HG03432 (cell line): ENCODE results near the gene MAP4K3.
A peak's percentile ranks its signal among the peaks of the same experiment; 100 is the strongest.

Source experiments
- ATAC-seq: cut with Tn5 transposase; IDR thresholded peaks from one replicate; pipeline ENCODE4 v1.9.1; 2021; ENCODE audit warnings: mild to moderate bottlenecking, moderate library complexity; ENCODE audit not compliant: unreplicated experiment

The MAP4K3 gene

DNA sequence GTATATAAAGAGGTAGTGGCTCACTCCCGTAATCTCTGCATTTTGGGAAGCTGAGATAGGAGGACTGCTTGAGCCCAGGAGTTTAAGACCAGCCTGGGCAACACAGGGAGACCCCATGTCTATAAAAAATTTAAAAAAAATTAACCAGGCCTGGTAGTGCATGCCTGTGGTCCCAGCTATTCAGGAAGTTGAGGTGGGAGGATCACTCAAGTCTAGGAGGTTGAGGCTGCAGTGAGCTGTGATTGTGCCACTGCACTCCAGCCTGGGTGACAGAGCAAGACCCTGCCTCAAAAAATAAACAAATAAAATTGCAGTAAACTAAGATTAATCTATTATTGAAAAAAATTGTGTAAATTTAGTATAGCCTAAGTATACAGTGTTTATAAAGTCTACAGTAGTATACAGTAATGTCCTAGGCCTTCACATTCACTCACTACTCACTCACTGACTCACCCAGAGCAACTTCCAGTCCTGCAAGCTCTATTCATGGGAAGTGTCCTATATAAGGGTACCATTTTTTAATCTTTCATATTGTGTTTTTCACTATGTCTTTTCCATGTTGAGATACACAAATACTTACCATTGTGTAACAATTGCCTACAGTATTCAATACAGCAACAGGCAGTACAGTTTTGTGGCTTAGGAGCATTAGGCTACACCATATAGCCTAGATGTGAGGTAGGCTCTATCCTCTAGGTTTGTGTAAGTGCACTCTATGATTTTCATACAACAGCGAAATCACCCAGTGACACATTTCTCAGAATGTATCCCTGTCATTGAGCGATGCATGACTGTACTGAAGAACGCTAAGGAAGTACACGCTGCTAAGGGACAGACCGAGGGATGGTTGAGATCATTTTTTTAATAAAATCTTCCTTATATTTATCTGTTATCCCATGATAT lies 10.4 kb upstream of the MAP4K3 start:
- ATAC-seq = no peak

DNA sequence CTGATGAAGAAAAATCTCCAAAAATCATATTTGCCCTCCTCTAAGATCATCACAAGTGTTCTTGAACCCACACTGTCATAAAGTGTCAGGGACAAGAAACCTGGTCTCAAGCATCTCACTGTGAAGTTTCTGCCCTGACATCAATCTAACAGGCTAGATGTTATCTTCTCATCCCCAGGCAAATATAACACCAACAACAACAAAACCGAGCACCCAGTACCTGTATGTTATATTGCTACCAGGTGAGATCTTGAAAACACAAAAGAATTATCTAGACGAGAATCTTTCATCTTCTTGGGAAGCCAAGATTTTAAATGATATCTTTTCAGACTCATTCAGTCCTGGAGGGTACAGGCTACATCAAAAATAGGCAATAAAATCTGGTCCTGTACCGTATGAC lies 8.8 kb upstream of the MAP4K3 start:
- ATAC-seq = no peak

DNA sequence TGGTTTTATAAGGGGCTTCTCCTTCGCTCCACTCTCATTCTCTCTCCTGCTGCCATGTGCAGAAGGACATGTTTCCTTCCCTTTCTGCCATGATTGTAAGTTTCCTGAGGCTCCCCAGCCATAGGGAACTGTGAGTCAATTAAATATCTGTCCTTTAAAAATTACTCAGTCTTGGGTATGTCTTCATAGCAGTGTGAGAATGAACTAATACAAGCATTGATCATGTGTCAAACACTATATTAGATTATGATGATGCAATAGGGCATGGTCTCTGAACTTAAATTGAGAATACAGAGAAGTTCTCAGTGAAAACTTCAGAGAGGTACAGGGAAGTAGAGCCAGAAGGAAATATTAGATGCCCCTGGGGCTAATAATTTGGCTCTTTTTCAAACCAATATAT lies 5.9 kb upstream of the MAP4K3 start:
- ATAC-seq = no peak

DNA sequence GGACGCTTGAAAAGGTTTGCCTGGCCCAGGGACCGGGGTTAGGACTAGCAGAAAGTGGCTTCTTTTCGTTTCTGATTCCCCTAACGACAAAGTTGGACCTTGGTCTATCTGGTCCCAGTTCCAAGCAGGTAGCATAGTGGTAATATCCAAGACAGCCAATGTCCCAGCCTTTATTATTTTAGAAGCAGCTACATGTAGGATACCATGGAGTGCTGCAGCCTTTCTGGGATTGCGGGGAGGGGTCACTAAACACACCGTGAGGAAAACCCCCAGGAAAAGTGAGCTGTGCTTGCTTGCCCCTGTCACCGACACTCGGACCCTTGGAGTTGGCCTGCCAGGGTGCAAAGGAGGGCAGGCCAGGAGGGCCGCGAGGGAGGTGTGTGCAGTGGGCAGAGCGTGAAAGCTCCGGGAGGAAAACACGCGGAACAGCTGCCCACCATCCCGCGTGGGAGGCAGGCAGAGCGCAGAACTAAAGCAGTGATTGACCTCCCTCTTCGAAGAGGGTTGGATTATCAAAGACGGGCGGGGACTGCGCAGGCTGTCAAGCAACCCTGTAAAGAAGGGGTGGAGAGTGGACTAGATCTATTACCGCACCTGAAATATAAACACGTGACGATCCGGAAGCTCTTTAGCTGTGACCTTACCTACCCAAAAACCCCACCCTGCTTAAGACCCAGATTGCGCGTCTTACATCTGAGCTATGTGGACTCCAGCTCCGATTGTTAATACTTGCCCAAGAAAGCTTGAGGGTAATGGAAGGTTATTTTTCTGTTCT lies 624 bp upstream of the MAP4K3 start:
- ATAC-seq = peak; percentile 50

DNA sequence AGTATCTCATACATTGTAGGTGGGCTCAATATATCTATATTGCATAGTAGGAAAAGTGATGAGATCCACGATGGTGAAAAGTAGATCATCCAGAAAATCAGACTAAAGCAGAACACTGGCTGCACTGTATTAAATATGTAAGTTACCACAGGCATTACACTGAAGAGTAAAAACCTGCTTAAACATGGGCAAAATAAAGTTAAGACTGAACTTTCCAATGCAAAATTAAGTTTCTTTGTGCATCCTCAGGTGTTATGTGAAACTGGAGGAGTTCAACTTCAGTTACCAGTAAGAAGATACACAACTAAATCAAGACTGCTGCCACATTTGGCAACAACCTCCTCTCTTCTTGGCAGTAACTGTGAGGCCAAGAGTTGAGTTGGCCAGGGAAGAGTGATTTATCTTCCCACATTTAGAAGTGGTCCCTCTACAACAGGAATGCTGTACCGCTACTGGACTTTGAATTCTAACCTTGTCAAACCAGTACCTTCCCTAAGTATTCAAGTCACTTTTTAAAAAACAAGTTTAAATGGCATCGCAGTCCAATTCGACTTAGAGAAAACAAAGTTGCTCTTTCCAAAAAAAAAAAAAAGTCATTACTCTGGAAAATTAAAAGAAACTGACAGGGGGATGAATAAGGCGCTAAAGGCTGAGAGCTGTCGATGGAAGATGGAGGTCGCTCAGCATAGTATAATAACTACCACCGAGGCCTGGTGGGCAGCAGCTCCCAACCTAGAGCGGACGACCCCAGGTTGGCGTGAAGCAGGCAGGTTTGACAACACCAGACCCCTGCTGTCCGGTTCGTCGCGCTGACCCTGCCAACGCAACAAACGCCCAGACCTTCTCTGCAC lies 1.1 kb downstream of the MAP4K3 start:
- ATAC-seq = no peak

DNA sequence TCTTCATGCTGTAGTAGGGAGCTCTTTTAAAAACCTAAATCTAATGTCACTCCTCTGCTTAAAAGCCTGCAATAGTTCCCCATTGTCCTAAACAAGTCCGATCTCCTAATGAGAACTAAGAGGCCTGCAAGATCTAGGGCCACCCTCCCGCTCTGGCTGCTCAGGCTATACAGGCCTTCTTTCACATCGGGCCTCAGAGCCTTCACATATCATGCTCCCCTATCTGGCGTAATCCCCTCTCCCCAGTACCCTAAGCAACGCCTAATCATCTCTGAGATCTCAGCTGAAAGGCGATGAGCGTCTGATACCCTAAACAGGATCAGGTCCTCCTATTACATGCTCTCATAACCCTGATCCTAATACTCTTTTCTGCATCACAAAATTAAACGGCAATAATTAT lies 1.9 kb downstream of the MAP4K3 start:
- no peak for ATAC-seq

DNA sequence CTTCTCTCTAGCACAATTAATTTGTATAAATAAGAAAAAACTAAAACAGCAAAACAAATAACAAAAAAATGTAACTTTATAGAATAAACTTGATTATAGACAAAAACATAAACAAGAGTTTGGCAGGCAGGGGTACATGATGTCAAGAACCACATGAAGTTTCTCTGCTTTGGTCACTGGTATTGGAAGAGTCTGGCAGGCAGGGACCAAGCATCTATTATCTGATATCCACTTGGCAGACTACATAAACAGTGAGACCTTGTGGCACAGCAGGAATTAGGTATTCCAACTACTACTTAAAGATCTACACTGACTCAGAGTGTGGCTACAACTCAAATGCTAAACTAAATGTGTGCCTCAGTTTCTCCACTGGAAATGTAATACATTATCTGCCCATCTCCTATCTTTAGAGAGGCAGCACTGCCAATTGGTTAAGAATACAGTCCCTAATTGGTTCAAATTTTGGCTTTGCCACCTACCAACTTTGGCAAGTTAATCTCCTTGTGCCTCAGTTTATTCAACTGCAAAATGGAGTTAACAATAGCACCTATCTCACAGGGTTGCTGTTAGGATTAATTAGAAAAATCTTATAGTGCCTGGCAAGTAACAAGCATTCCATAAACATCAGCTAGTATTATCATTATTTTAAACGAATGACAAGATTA lies 2.7 kb downstream of the MAP4K3 start:
- no peak for ATAC-seq

DNA sequence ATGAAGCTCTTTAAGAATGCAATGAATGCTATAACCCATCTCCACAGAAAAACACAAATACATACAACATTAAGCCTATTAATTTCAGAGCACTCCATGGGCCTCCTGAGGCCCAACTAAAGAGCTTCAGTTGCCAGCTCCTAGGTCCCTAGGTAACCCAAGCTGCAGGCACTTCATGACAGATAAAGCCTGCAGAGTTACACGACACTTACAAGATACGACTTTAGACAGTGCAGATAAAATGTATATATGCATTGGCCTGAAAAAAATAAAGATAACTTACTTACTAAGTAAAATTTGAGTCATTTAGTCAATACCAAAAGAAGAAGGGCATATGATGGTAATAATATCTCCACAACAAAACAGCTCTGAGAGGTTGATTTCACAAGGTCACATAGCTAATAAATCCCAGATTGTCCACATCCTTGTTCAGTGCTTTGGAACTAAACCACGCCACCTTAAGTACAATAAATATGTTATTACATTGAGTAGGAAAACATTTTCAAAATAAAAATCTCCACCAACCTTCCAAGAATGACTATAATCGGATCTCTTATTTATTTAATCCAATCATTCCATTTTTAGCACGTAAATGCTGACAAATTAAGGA lies 3.4 kb downstream of the MAP4K3 start:
- ATAC-seq = no peak

DNA sequence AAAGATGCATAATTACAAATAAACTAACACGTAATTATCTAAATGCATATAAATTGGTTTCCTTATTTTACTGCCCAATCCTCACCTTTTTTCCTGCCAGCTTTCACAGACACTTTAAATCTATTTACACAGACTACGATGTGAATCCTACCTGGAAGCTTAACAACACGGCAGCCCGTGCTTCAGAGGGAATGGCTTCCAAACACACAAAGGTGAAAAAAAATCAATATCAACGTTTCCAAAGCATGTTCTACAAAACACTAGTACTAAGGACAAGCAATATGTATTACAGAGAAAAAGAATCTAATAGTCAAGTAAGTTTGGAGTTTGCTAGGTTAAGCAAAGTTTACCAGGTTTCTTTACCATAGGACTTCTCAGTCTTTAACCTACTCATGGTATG lies 4.4 kb downstream of the MAP4K3 start:
- ATAC-seq = no peak

DNA sequence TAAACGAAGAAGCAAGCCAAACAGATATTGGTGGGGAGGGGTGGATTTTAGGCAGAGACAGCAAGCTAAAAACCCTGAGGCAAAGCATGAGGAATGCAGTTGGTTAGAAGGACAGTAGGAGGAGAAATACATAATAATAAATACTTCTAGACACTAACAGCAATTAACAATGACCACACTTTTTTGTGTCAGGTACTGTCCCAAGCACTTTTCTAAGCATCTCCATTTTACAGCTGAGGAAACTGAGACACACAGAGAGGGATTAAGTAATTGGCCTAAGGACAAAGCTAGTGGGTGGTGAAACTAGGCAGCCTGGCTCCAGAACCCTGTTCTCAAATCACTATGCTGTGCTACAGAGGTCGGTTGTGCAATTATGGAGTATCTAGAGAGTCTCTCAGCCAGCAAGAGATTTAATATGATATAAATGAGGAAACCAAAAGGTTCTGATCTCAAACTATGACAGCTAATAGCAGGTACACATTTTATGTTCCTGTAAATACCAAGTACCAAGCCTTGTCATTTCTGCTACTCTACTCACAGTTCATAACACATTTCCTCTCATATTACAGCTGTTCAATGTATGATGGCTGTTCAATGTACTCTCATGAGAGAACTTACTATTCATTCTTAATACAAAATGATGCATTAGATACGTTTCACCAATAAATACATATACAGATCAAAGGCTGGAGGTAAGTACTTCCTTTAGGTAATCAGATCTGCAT lies 5.3 kb downstream of the MAP4K3 start:
- no peak for ATAC-seq

DNA sequence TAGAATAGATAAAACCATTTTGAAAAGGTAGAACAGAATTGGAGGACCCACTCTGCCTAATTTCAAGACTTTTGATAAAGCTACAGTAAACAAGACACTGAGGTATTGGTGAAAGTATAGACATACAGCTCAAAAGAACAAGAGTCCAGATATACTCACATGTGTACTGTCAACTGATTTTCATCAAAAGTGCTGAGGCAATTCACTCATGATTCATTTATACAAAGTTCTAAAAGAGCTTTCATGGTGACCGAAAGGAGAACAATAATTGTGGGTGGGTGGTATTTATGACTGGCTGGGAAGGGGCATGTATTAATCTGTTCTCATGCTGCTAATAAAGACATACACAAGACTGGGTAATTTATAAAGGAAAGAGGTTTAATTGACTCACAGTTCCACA lies 7.3 kb downstream of the MAP4K3 start:
- no peak for ATAC-seq

DNA sequence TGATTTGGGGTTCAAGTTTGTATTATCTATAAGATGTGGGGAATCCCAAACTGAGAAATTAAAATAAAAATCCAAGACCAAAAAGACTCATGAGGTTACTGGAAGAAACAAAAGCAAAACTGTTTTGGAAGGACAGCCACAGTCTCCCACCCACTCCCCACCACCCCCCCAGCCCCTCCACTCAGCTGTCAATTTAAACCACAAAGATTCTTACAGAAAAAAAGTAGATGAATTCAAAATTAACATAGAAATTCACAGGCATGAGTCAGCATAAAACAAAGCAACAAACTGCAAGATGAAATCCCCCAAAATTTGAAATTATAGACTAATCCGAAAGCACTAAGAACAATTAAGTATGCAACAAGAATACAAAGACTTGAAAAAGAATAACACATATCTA lies 12.1 kb downstream of the MAP4K3 start:
- ATAC-seq = no peak

DNA sequence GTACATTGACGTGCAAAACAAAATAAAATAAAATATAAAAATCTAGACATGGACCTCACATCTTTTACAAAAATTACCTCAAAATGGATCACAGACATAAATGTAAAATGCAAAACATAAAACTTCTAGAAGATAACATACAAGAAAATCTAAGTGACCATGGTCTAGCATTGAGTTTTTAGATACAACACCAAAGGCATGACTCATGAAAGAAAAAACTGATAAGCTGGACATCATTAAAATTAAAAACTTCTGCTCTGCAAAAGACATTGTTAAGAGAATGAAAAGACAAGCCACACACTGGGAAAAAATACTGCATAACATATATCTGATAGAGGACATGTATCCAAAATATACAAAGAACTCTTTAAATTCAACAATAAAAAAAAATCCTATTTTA lies 14.4 kb downstream of the MAP4K3 start:
- no peak for ATAC-seq

DNA sequence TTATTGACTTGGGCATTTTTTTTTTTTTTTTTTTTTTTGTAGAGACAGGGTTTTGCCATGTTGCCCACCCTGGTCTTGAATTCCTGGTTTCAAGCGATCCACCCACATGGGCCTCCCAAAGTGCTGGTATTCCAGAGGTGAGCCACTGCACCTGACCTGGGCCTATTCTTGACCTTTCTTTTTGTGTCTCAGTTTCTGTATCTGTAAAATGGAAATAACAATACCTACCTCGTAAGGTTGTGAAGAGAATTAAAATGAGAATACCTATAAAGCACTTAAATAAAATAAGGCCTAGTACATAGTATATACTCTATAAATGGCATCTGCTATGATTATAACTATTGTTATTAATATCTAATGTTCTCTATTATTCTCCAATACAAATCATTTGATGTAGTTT lies 15.7 kb downstream of the MAP4K3 start:
- no peak for ATAC-seq

DNA sequence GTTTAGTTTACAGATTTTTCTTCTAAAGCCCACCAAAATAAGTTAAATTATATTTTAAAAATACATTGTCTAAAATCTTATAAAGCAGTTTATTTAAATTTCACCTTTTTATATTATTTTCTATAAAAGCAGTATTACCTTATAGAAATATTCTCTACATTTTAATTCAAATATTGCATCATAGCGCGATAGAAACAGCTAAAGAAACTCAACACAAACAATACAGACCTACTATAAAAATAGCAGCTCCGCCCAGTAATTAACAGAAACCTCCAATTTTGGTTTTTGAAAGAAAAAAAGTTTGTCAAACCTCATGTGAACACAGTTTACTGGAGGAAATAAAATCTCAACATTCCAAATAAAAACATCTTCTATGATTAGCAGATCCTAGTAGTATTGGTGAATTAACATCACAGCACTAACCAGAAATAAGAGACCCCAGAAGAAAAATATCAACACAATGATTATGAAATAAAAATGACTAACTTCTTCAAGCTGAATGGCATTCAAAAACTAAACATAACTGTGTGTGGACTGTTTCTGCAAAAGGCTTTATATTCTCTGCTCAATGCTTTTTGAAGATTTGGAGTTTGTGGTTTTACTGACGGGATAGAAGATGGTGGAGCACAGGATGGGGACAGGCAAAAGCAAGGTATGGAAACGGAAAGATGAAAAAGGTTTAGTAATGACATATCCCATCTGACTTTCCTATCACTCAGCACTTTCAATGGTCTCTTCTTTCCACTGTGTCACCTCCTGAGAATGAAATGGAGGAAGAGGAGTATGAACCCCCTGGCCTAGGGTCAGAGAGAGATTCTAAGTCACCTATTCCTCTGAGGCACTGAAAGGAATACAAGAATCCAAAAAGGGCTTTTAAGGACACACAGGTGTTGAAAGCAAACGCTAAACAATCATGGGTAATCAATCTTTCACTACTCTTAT lies 17.5 kb downstream of the MAP4K3 start:
- no peak for ATAC-seq

DNA sequence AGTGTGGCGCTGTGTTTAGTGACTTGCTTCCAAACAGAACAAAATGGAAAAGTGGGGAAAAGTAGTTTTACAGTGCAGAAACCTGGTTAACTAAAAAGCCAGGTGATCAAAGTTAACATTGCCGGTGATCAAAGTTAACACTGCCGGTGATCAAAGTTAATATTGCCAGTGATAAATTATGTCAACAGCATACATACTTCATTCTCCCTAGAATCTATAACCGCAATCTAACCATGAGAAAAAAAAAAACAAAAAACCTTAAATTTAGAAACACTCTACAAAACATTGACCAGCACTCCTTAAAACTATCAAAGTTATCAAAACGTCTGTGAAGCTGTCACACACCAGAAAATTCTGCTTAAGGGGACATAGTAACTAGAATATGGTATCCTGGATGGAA lies 18.6 kb downstream of the MAP4K3 start:
- ATAC-seq = no peak

DNA sequence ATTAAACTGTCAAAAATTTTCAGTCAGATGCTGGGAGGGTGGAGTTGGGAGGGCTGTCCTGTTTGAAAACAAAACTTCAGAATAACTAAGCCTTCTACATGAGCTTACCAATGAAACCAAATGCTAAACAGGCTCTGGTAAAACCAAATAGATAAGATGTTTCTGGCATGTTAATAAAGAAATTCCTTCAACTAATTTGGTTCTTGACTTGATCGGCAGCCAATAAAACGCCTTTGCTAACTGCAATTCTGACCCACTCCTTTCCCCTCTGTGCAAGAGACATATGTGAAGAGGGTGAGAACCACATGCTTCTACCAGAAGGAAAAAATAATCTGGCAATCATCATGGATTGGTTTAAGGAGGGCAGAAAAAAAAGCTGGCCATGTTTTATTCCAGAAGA lies 20.9 kb downstream of the MAP4K3 start:
- no peak for ATAC-seq

DNA sequence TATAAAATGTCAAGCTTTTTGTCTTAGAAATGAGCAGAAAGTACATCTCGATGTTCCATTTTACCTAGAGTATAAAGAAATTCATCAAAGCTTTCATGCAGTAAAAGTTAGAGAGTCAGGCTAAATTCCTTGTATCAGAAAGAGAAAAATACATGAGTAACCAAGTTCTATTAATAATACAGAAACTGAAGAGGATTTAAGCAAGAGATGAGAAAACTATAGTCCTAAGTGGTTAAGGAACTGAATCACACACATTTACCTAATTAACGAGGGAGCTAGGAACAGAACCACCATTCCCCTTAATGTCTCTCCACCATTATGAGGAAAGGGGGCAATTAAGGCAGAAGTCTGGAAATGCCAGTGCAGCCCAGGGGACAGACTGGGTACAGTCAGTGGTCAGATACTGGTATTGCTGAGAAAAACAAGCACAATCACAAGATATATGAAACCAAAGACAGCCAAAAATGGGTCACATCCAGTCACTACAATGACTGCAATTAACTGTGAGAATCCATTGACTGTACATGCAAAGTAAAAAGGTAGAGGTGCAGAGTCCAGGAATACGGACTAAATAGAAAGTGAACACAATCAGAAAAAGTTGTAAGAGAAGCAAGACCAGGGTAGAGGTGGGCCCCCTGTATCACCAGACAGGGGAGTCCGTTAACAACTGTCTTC lies 23.9 kb downstream of the MAP4K3 start:
- no peak for ATAC-seq
